ENCODE measurements around the gene SNRNP40. TPM values are rescaled to one million over a fixed set of nuclear protein-coding genes. Genes with fewer than 3 reads are reported as not detected.

The SNRNP40 gene
- polyA plus RNA-seq, 1 donor (not counting 4 experiments of a cell fraction or from before 2014, with no cell fraction given): 57.4 TPM

DNA sequence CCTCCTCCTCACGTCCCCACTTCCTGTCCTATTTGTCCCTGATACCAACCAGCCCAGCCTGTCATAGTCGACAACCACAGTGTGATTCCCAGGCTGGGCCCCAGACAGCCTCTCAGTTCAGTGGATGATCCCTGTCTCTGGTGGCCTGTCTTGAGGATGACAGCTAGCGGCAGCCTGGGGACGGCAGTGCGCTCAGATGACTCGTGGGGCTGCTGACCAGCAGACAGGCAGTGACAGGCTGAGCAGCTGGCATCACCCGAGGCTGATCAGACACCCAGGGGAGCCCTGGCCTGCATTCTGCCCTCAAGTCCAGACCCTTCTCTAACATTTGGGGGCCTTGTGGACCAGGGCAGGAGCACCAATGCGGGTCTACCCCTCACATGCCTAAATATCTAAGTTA, 77.9 kb downstream of the SNRNP40 start:
- H4K20me1 ChIP-seq (ENCODE audit: control insufficient read depth, extremely low read depth, insufficient read depth, low read length): no peaks in the 10 kb centered on the region

GRCh38 chr1:31216016-31216415, 80.6 kb downstream of the SNRNP40 start:
- peaks cover under 1% of the 10 kb centered on the region for H3K9me3 ChIP-seq (ENCODE audit: control insufficient read depth, low read depth, low read length)
- dilution Hi-C loops (cut with MboI; ENCODE audit: extremely low pct_ligation_motif_present, low sequenced_read_pairs): no loop called here
- no peak overlapping the region for H2AFZ ChIP-seq (ENCODE audit: control insufficient read depth, low read length)
- no peak overlapping the region for H3K4me2 ChIP-seq (ENCODE audit: control insufficient read depth, extremely low read depth, insufficient read depth, low read depth, low read length)
- DNase-seq (ENCODE audit: low read depth, low spot score) (no peak), FAIRE-seq (no peak)
- H3K4me1 ChIP-seq (ENCODE audit: control insufficient read depth, extremely low read depth, insufficient read depth, low read length): no peaks in the 10 kb centered on the region
- no peak overlapping the region for H3K27ac ChIP-seq (ENCODE audit: control insufficient read depth, insufficient read depth, low read length)
- no peaks in the 10 kb centered on the region for H3K27me3 ChIP-seq (ENCODE audit: control insufficient read depth, extremely low read depth, insufficient read depth, low read length)
- no peak overlapping the region for H3K9ac ChIP-seq (ENCODE audit: control insufficient read depth, extremely low read depth, insufficient read depth, low read length)
- no peak overlapping the region for H3K4me3 ChIP-seq (ENCODE audit: control insufficient read depth in 2 of 3, extremely low read depth in 1 of 3, insufficient read depth in 2 of 3, low read depth in 1 of 3, low read length in 3 of 3)
- no peaks in the 10 kb centered on the region for H3K9me1 ChIP-seq (ENCODE audit: control insufficient read depth, extremely low read depth, insufficient read depth, low read length)
- no peaks in the 10 kb centered on the region for H3K79me2 ChIP-seq (ENCODE audit: control insufficient read depth, insufficient read depth, low read length)
- TF ChIP-seq, protein P1, sequence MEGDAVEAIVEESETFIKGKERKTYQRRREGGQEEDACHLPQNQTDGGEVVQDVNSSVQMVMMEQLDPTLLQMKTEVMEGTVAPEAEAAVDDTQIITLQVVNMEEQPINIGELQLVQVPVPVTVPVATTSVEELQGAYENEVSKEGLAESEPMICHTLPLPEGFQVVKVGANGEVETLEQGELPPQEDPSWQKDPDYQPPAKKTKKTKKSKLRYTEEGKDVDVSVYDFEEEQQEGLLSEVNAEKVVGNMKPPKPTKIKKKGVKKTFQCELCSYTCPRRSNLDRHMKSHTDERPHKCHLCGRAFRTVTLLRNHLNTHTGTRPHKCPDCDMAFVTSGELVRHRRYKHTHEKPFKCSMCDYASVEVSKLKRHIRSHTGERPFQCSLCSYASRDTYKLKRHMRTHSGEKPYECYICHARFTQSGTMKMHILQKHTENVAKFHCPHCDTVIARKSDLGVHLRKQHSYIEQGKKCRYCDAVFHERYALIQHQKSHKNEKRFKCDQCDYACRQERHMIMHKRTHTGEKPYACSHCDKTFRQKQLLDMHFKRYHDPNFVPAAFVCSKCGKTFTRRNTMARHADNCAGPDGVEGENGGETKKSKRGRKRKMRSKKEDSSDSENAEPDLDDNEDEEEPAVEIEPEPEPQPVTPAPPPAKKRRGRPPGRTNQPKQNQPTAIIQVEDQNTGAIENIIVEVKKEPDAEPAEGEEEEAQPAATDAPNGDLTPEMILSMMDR (optimal IDR thresholded peaks at IDR 0.05 in 1 of 3, IDR thresholded peaks at IDR 0.05 in 1 of 3, conservative IDR thresholded peaks at IDR 0.05 in 1 of 3; ENCODE audit: extremely low read depth in 1 of 3, insufficient read depth in 2 of 3, low read length in 3 of 3): no peak
- TF ChIP-seq EZH2 (IDR thresholded peaks at IDR 0.05; ENCODE audit: low read length): no peak
- H3K36me3 ChIP-seq (ENCODE audit: control insufficient read depth in 2 of 2, extremely low read depth in 1 of 2, insufficient read depth in 2 of 2, low read length in 2 of 2): no peaks in the 10 kb centered on the region
- H4K20me1 ChIP-seq (ENCODE audit: control insufficient read depth, extremely low read depth, insufficient read depth, low read length): no peaks in the 10 kb centered on the region

More for the DNA sequence above, 77.9 kb downstream of the SNRNP40 start:
- H3K27me3 ChIP-seq (ENCODE audit: control insufficient read depth, extremely low read depth, insufficient read depth, low read length): peaks cover 2% of the 10 kb centered on the region
- no peak overlapping the region for H3K4me3 ChIP-seq (ENCODE audit: control insufficient read depth in 2 of 3, extremely low read depth in 1 of 3, insufficient read depth in 2 of 3, low read depth in 1 of 3, low read length in 3 of 3)
- DNase-seq (ENCODE audit: low read depth, low spot score) (no peak), FAIRE-seq (no peak)
- H3K4me1 ChIP-seq (ENCODE audit: control insufficient read depth, extremely low read depth, insufficient read depth, low read length): no peaks in the 10 kb centered on the region
- H3K9me1 ChIP-seq (ENCODE audit: control insufficient read depth, extremely low read depth, insufficient read depth, low read length): no peaks in the 10 kb centered on the region
- H3K9me3 ChIP-seq (ENCODE audit: control insufficient read depth, low read depth, low read length): no peaks in the 10 kb centered on the region
- H3K4me2 ChIP-seq (ENCODE audit: control insufficient read depth, extremely low read depth, insufficient read depth, low read depth, low read length): no peak overlapping the region
- TF ChIP-seq, protein P1 (optimal IDR thresholded peaks at IDR 0.05 in 1 of 3, IDR thresholded peaks at IDR 0.05 in 1 of 3, conservative IDR thresholded peaks at IDR 0.05 in 1 of 3; ENCODE audit: extremely low read depth in 1 of 3, insufficient read depth in 2 of 3, low read length in 3 of 3): no peak
- no peak for TF ChIP-seq EZH2 (IDR thresholded peaks at IDR 0.05; ENCODE audit: low read length)
- no peak overlapping the region for H2AFZ ChIP-seq (ENCODE audit: control insufficient read depth, low read length)
- H3K27ac ChIP-seq (ENCODE audit: control insufficient read depth, insufficient read depth, low read length): no peak overlapping the region
- H3K36me3 ChIP-seq (ENCODE audit: control insufficient read depth in 2 of 2, extremely low read depth in 1 of 2, insufficient read depth in 2 of 2, low read length in 2 of 2): no peaks in the 10 kb centered on the region
- no peaks in the 10 kb centered on the region for H3K79me2 ChIP-seq (ENCODE audit: control insufficient read depth, insufficient read depth, low read length)
- no peak overlapping the region for H3K9ac ChIP-seq (ENCODE audit: control insufficient read depth, extremely low read depth, insufficient read depth, low read length)
- dilution Hi-C loops (cut with MboI; ENCODE audit: extremely low pct_ligation_motif_present, low sequenced_read_pairs): no loop called here

Measured in keratinocyte (primary cell).